Esophagus squamous epithelium (tissue), 5 donors: ENCODE measurements around the gene ITCH. TPM values are rescaled to one million over a fixed set of nuclear protein-coding genes. Genes with fewer than 3 reads are reported as not detected.
"Not testable (repeated sequence)": the region's sequence is repeated elsewhere in the genome, so short reads cannot be mapped to it uniquely, and the experiment has no call there.

Source experiments
- DNase-seq: peaks from one replicate; lab custom pipeline; 2025; lab: John Stamatoyannopoulos, UW
- H3K27ac ChIP-seq, 4 donors: fragments of 200-600 bp; sonication (generic); one replicate each; pipeline ENCODE4 v1.5.1; 2016 to 2019; ENCODE audit warnings: mild to moderate bottlenecking in 1 of 4
- H3K27me3 ChIP-seq, 4 donors: fragments of 200-600 bp; sonication (generic); 1 replicate in 3 of 4; 2 replicates in 1 of 4; pipeline versions ENCODE4 v1.5.1 to v1.6.0; 2017 to 2021; ENCODE audit warnings: antibody characterized with exemption in 1 of 4
- H3K36me3 ChIP-seq, 3 donors: fragments of 200-600 bp; sonication (generic); one replicate each; pipeline ENCODE4 v1.5.1; 2016 to 2019
- H3K4me1 ChIP-seq, 3 donors: fragments of 200-600 bp; sonication (generic); one replicate each; pipeline ENCODE4 v1.5.1; 2017 to 2019
- H3K4me3 ChIP-seq, 4 donors: fragments of 200-600 bp; sonication (generic); 1 replicate in 3 of 4; 2 replicates in 1 of 4; pipeline ENCODE4 v1.5.1; 2016 to 2019; ENCODE audit warnings: mild to moderate bottlenecking in 2 of 4, moderate library complexity in 1 of 4
- H3K9me3 ChIP-seq, 3 donors: fragments of 200-600 bp; sonication (generic); one replicate each; pipeline ENCODE4 v1.5.1; 2016 to 2019
- CTCF ChIP-seq, 6 experiments: fragments of 450-650 bp in 4 of 6; fragments of 200-600 bp in 2 of 6; sonication (generic) in 2 of 6; IDR thresholded peaks; one replicate each; pipeline ENCODE4 v1.5.1; 2016 to 2019; ENCODE audit warnings: antibody characterized with exemption in 6 of 6, mild to moderate bottlenecking in 4 of 6, moderate library complexity in 4 of 6
- POLR2A ChIP-seq, 4 donors: fragments of 450-650 bp; IDR thresholded peaks; one replicate each; pipeline ENCODE4 v1.6.1; 2017; ENCODE audit warnings: antibody characterized with exemption in 4 of 4, mild to moderate bottlenecking in 4 of 4, moderate library complexity in 3 of 4
- WGBS, 2 donors: methylation state at CpG; one replicate each; pipeline ENCODE4 v1.1.5; 2018; 5-methylcytosine and 5-hydroxymethylcytosine counted together
- intact Hi-C: fragments of 100-400 bp; cut with DNase I; formaldehyde crosslinking; loops from one replicate; pipeline ENCODE4 v1.15.0; 2022
- total RNA-seq, 4 donors: library from RNA; depleted of rRNA; stranded (reverse); fragments of >200 nt; gene quantifications; one replicate each; pipeline ENCODE4 v1.1.0, GENCODE V29; 2016
- donor health status: DM: yes; HTN: yes; CAD: no.

Gene ITCH
- total RNA-seq, 4 donors from 2014 or later: 45.9 to 67.9 (median 54.5) TPM

- Histone ChIP-seq H3K4me3 (no peak overlapping the region), H3K36me3 (peaks cover 0 to 51% (median 4%) of the 10 kb centered on the region in 3 donors), H3K27ac (peak overlapping the region in 3 of 4 donors; percentile 17 to 41 (median 24)), H3K9me3 (no peaks in the 10 kb centered on the region), H3K27me3 (no peaks in the 10 kb centered on the region), H3K4me1 (peaks cover 0 to 44% (median 12%) of the 10 kb centered on the region in 3 donors)
- 86 to 95% methylated on average over 4 of the region's 4 CpGs for WGBS, 2 donors
- intact Hi-C loops: no loop called here
- DNase-seq: no peak
- TF ChIP-seq CTCF (IDR thresholded peaks at IDR 0.05) (no peak), POLR2A (IDR thresholded peaks at IDR 0.05) (no peak)
Measured at GRCh38 chr20:34512266-34512954, 149.3 kb downstream of the ITCH start.

- TF ChIP-seq CTCF (IDR thresholded peaks at IDR 0.05): no peak
- TF ChIP-seq POLR2A (IDR thresholded peaks at IDR 0.05): no peak
- DNase-seq: no peak
- H3K27me3 ChIP-seq: no peaks in the 10 kb centered on the region
- H3K36me3 ChIP-seq: peaks cover 0 to 45% (median 0%) of the 10 kb centered on the region in 3 donors
- H3K4me1 ChIP-seq: peaks cover 0 to 49% (median 18%) of the 10 kb centered on the region in 3 donors
- no peaks in the 10 kb centered on the region for H3K9me3 ChIP-seq
- no peak overlapping the region for H3K4me3 ChIP-seq
- intact Hi-C loops: no loop called here
- H3K27ac ChIP-seq: peak overlapping the region in 3 of 4 donors; percentile 17 to 41 (median 24)
Measured at GRCh38 chr20:34512955-34513419, 149.9 kb downstream of the ITCH start.

GRCh38 chr20:34514034-34514433, 151.0 kb downstream of the ITCH start:
- H3K27me3 ChIP-seq, intact Hi-C loops, H3K4me3 ChIP-seq, DNase-seq, H3K9me3 ChIP-seq: not testable (repeated sequence)
- peak overlapping the region in 1 of 4 donors; percentile 97 for H3K27ac ChIP-seq
- 78 to 93% methylated on average over 16 to 17 of the region's 17 CpGs for WGBS, 2 donors
- H3K4me1 ChIP-seq: peaks cover 0 to 60% (median 26%) of the 10 kb centered on the region in 3 donors
- H3K36me3 ChIP-seq: peaks cover 0 to 37% (median 0%) of the 10 kb centered on the region in 3 donors

GRCh38 chr20:34514897-34515483, 151.9 kb downstream of the ITCH start:
- intact Hi-C loops: no loop called here
- Histone ChIP-seq H3K36me3 (peaks cover 0 to 37% (median 0%) of the 10 kb centered on the region in 3 donors), H3K27ac (peak overlapping the region; percentile 95 to 99 (median 97)), H3K9me3 (no peaks in the 10 kb centered on the region), H3K4me1 (peaks cover 0 to 69% (median 27%) of the 10 kb centered on the region in 3 donors), H3K27me3 (no peaks in the 10 kb centered on the region), H3K4me3 (peak overlapping the region; percentile 62 to 92 (median 80))
- 10 to 14% methylated on average over 19 of the region's 19 CpGs for WGBS, 2 donors
- DNase-seq: no peak
- TF ChIP-seq CTCF (IDR thresholded peaks at IDR 0.05) (no peak), POLR2A (IDR thresholded peaks at IDR 0.05) (no peak)

GRCh38 chr20:34515484-34516246, 152.6 kb downstream of the ITCH start:
- Histone ChIP-seq H3K4me1 (peaks cover 0 to 76% (median 27%) of the 10 kb centered on the region in 3 donors), H3K36me3 (peaks cover 0 to 37% (median 0%) of the 10 kb centered on the region in 3 donors), H3K9me3 (no peaks in the 10 kb centered on the region), H3K27ac (peak overlapping the region; percentile 95 to 99 (median 97)), H3K27me3 (no peaks in the 10 kb centered on the region), H3K4me3 (peak overlapping the region; percentile 62 to 92 (median 80))
- WGBS, 2 donors: 1 to 6% methylated on average over 18 to 19 of the region's 36 CpGs
- no peak for DNase-seq
- intact Hi-C loops: no loop called here
- TF ChIP-seq CTCF (IDR thresholded peaks at IDR 0.05) (no peak), POLR2A (IDR thresholded peaks at IDR 0.05) (peak in 1 of 4 donors; percentile 25)
